GM12878 (cell line): ENCODE data around the gene EYS. TPM values are rescaled to one million over a fixed set of nuclear protein-coding genes. Genes with fewer than 3 reads are reported as not detected.

Experiments
- ATAC-seq: fragments of 200-7000 bp; cut with Tn5 transposase; 3 replicates; pipeline ENCODE4 v1.9.1; 2020; ENCODE audit warnings: mild to moderate bottlenecking, moderate library complexity
- BruUV-seq: library from RNA; stranded (reverse); fragments of 400-500 nt; replicated peaks from 2 replicates; lab custom pipeline; 2021; lab: Mats Ljungman, UMichigan
- CTCF ChIA-PET: fragments of 300-600 bp; sonication (Branson Sonifier 250); formaldehyde crosslinking; extraction: SDS; loops from one replicate; lab custom pipeline; 2021; ENCODE audit warnings: inconsistent platforms; lab: Yijun Ruan, JAX
- POLR2A ChIA-PET: fragments of 350-600 bp; formaldehyde crosslinking; extraction: SDS; loops from one replicate; lab custom pipeline; 2021; ENCODE audit warnings: inconsistent platforms; lab: Charles Lee
- RAD21 ChIA-PET: fragments of 300-600 bp; sonication (Branson Sonifier 250); formaldehyde crosslinking; loops from one replicate; lab custom pipeline; 2023; ENCODE audit warnings: antibody characterized with exemption; ENCODE audit not compliant: unreplicated experiment; lab: Charles Lee
- SMC1A ChIA-PET: fragments of 300-600 bp; sonication (Branson Sonifier 250); formaldehyde crosslinking; loops from one replicate; lab custom pipeline; 2023; ENCODE audit not compliant: unreplicated experiment, uncharacterized antibody; lab: Charles Lee
- DNase-seq: peaks from one replicate; pipeline ENCODE4 v3.0.0-alpha.2; 2011; ENCODE audit warnings: low read depth, low spot score
- FAIRE-seq: peaks from 3 replicates; lab custom pipeline; 2011; peaks lifted over from hg19 to GRCh38; lab: Jason Lieb, UNC
- H2AFZ ChIP-seq: 2 replicates; pipeline ENCODE4 v1.6.0; 2011; ENCODE audit warnings: low read depth, low read length, control low read depth; ENCODE audit not compliant: control insufficient read depth
- H3K27ac ChIP-seq: 2 replicates; pipeline ENCODE4 v1.5.1; 2011; ENCODE audit warnings: control low read depth; ENCODE audit not compliant: control insufficient read depth, insufficient read depth
- H3K27me3 ChIP-seq, 2 experiments: replicated peaks in 1 of 2; 2 replicates each; pipeline versions ENCODE4 v1.6.0 to v1.6.1; 2011; ENCODE audit warnings: low read length in 1 of 2; ENCODE audit not compliant: control insufficient read depth in 2 of 2, insufficient read depth in 2 of 2
- H3K36me3 ChIP-seq, 2 experiments: 2 replicates each; pipeline ENCODE4 v1.5.1; 2011; ENCODE audit warnings: low read length in 1 of 2; ENCODE audit not compliant: control insufficient read depth in 2 of 2, insufficient read depth in 2 of 2
- H3K4me1 ChIP-seq: 2 replicates; pipeline ENCODE4 v1.6.1; 2011; ENCODE audit warnings: mild to moderate bottlenecking, low read length, moderate library complexity, mixed read lengths; ENCODE audit not compliant: control insufficient read depth, insufficient read depth
- H3K4me2 ChIP-seq: 2 replicates; pipeline ENCODE4 v1.6.0; 2011; ENCODE audit warnings: control low read depth; ENCODE audit not compliant: control insufficient read depth, insufficient read depth
- H3K4me3 ChIP-seq: fragments of 200-600 bp; sonication (generic); 2 replicates; pipeline ENCODE4 v1.5.1; 2016
- H3K79me2 ChIP-seq: 2 replicates; pipeline ENCODE4 v1.6.0; 2011; ENCODE audit warnings: low read length; ENCODE audit not compliant: control insufficient read depth, insufficient read depth
- H3K9ac ChIP-seq: 2 replicates; pipeline ENCODE4 v1.8.0; 2011; ENCODE audit warnings: low read length, control low read depth, mixed read lengths; ENCODE audit not compliant: control insufficient read depth, insufficient read depth
- H3K9me3 ChIP-seq: replicated peaks from 3 replicates; pipeline ENCODE4 v1.5.1; 2011; ENCODE audit warnings: mild to moderate bottlenecking, low read length; ENCODE audit not compliant: control insufficient read depth, insufficient read depth
- H4K20me1 ChIP-seq: 2 replicates; pipeline ENCODE4 v1.6.0; 2011; ENCODE audit not compliant: control insufficient read depth, insufficient read depth
- E2F4 ChIP-seq: IDR thresholded peaks from 2 replicates; pipeline ENCODE4 v1.6.1; 2012; ENCODE audit warnings: low read depth, low read length, improper control_type of control experiment
- EZH2 ChIP-seq: IDR thresholded peaks from 2 replicates; pipeline ENCODE4 v1.6.1; 2012; ENCODE audit warnings: low read depth, mild to moderate bottlenecking, control low read depth, inconsistent platforms, low read length, borderline replicate concordance; ENCODE audit not compliant: control insufficient read depth
- GATAD2B ChIP-seq: fragments of 450-650 bp; conservative IDR thresholded peaks from 2 replicates; pipeline ENCODE4 v1.6.1; 2017; ENCODE audit warnings: low read depth, mild to moderate bottlenecking, moderate library complexity
- HDAC2 ChIP-seq: fragments of 200-600 bp; sonication (generic); IDR thresholded peaks from 2 replicates; pipeline ENCODE4 v1.6.1; 2017
- POLR2AphosphoS2 ChIP-seq: IDR thresholded peaks from 2 replicates; pipeline ENCODE4 v1.6.1; 2011; ENCODE audit warnings: low read depth, mild to moderate bottlenecking, low read length, improper control_type of control experiment, moderate library complexity
- SMAD5 ChIP-seq: IDR thresholded peaks from 2 replicates; pipeline ENCODE4 v1.6.1; 2016; ENCODE audit warnings: antibody characterized with exemption, low read depth
- SREBF2 ChIP-seq: IDR thresholded peaks from 2 replicates; pipeline ENCODE4 v1.6.1; 2012; ENCODE audit warnings: mild to moderate bottlenecking, low read length
- TCF7 ChIP-seq: IDR thresholded peaks from 2 replicates; pipeline ENCODE4 v1.6.1; 2014; ENCODE audit warnings: antibody characterized with exemption, borderline replicate concordance
- ZNF274 ChIP-seq: IDR thresholded peaks from one replicate; pipeline ENCODE4 v1.8.0; 2011; ENCODE audit not compliant: insufficient read length, insufficient read depth
- ZSCAN29 ChIP-seq: fragments of 450-650 bp; IDR thresholded peaks from 2 replicates; pipeline ENCODE4 v1.6.1; 2017; ENCODE audit warnings: mild to moderate bottlenecking, moderate library complexity
- WGBS: methylation state at CpG from one replicate; pipeline ENCODE4 v1.1.6; 2016; ENCODE audit warnings: low lambda C conversion rate; ENCODE audit not compliant: insufficient replicate concordance, insufficient coverage; ENCODE audit errors: missing lambda C conversion rate; 5-methylcytosine and 5-hydroxymethylcytosine counted together
- in situ Hi-C: fragments of 300-500 bp; cut with MboI; formaldehyde crosslinking; loops from 9 replicates; pipeline ENCODE4 v1.14.3; 2018; ENCODE audit warnings: mixed read lengths
- intact Hi-C: fragments of 100-400 bp; cut with micrococcal nuclease; formaldehyde crosslinking; loops from one replicate; pipeline ENCODE4 v1.14.2; 2022; ENCODE audit not compliant: unreplicated experiment
- polyA plus RNA-seq, 11 experiments: library from polyadenylated mRNA; depleted of rRNA in 4 of 11; unstranded in 6 of 11; stranded (reverse) in 5 of 11; fragments of >200 nt; fragmentation: Nextera tagmentation in 4 of 11; fragmentation: Illumina TruSeq in 1 of 11; extraction: Ambion mirVana in 4 of 11; extraction: Trizol in 1 of 11; gene quantifications; 1 replicate in 1 of 11; 2 replicates in 10 of 11; pipeline versions ENCODE4 v1.2.1 to v1.2.3, GENCODE V29; 2011 to 2016; ENCODE audit warnings: inconsistent platforms in 2 of 11, missing spikeins in 2 of 11, low read depth in 1 of 11
- total RNA-seq, 4 experiments: library from RNA; depleted of rRNA in 3 of 4; stranded (reverse); fragments of >200 nt in 3 of 4; fragmentation: Illumina TruSeq in 1 of 4; extraction: Trizol in 1 of 4; gene quantifications; 2 replicates each; pipeline versions ENCODE4 v1.2.1 to v1.2.3, GENCODE V29; 2013 to 2021

The EYS gene
- total and polyA plus RNA-seq, 10 of the 15 experiments (the other 5 are each of a cell fraction or from before 2014, with no cell fraction given), result under 0.01 to 0.14 (median 0.02) TPM; not detected in 1

- Histone ChIP-seq H3K4me2 (no peak overlapping the region), H3K27ac (no peak overlapping the region), H2AFZ (no peak overlapping the region), H3K9ac (no peak overlapping the region), H3K36me3 (no peaks in the 10 kb centered on the region), H3K4me3 (no peak overlapping the region), H3K27me3 (no peaks in the 10 kb centered on the region), H3K9me3 (no peaks in the 10 kb centered on the region), H3K79me2 (no peaks in the 10 kb centered on the region), H3K4me1 (no peaks in the 10 kb centered on the region), H4K20me1 (no peaks in the 10 kb centered on the region)
- intact Hi-C loops, result no loop called here
- FAIRE-seq (no peak), ATAC-seq (no peak), DNase-seq (no peak)
- WGBS, result 63% methylated on average over 4 of the region's 5 CpGs
- ChIA-PET POLR2A (no interaction called here), RAD21 (no interaction called here), CTCF (no interaction called here), SMC1A (no interaction called here)
- no peak for TF ChIP-seq ZSCAN29
- TF ChIP-seq GATAD2B, result no peak
- TF ChIP-seq E2F4, result no peak
- TF ChIP-seq SREBF2, result no peak
- TF ChIP-seq ZNF274, result no peak
- TF ChIP-seq EZH2, result no peak
- no peak for TF ChIP-seq POLR2AphosphoS2
- no peak for TF ChIP-seq HDAC2
- TF ChIP-seq TCF7, result no peak
- TF ChIP-seq SMAD5, result no peak
- no TSS peak for BruUV-seq
- in situ Hi-C loops, result no loop called here
Measured at GRCh38 chr6:65709099-65709830, 2.2 kb upstream of the EYS start.
